GM18861 (cell line): ENCODE results near the gene SORCS1.
A peak's percentile ranks its signal among the peaks of the same experiment; 100 is the strongest.

Experiments used
- ATAC-seq: cut with Tn5 transposase; IDR thresholded peaks from one replicate; pipeline ENCODE4 v1.9.1; 2021; ENCODE audit not compliant: unreplicated experiment

SORCS1 gene

GRCh38 chr10:106826716-106827115 is 337.8 kb downstream of the SORCS1 start:
- no peak for ATAC-seq

GRCh38 chr10:106825576-106826364 is 338.7 kb downstream of the SORCS1 start:
- ATAC-seq = no peak

DNA sequence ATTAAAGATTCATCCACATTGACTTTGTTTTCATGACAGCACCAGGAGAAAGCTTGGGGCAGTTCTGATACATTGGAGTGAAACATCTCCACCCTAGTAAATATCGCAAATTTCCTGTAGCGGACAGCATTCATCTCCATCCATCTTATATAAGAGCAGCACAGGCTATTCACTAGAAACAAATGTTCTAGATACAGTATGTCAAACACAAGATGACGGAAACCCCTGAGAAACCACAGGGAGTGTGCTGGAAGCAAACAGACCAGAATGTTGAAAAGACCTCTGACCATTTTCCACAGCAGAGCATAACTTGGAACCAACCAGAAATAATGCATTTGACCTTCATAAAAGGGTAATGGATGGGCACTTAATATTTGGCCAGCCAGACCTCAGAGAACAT is 343.9 kb downstream of the SORCS1 start:
- no peak for ATAC-seq

DNA sequence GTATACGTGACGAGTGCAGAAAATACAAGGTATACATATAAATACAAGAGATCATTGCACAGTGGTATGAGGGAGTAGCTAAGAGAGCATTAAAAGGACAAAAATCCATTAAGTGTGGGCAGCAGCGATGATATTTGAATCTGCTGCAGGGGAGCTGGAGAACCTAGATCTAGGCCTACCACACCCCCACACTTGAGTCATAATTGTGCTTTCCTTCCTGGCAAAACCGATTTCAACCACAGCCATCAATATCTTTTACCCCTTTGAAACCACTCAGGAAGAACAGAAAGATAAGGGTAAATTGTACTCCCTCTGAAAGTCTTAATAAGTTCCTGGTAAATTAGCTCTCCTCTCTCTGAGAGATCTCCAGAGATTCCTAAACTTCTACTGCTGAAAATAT is 345.0 kb downstream of the SORCS1 start:
- no peak for ATAC-seq

DNA sequence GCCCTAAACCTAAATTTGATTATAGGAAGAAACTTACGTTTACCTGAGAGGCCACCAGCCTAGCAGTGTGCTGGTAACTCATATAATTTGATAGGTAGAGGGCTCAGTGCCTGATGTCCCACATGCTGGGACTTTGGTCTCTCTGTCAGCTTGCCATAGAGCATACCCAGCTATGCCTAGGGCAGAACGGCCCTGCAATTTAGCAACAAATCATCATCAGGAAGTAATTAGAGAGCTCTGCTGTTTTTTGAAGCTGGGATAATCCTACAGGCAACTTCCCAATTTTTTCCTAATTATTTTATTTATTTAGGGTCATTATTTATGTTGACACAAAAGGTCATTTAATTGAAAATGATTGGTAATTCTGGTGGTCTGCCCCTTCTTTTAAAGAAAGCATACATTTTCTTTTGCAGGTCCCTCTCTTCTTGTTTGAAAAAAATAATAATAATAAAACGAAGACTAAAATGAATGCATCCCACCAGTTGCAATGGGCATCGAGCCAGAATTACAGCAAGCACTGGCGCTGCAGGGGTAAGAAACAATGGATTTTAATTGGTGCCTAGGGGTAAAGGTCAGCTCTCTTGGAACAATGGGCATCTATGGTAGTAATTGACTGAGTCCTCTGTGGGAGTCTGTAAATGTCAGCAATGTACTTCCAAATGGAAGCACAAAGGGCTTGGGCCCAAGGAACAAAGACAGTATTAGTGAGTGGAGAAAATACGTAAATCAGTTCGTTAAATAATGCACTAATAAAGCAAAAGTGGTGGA is 348.0 kb downstream of the SORCS1 start:
- no peak for ATAC-seq

- peak; percentile 63 for ATAC-seq
These were observed 349.0 kb downstream of the SORCS1 start for GRCh38 chr10:106815427-106816043.

DNA sequence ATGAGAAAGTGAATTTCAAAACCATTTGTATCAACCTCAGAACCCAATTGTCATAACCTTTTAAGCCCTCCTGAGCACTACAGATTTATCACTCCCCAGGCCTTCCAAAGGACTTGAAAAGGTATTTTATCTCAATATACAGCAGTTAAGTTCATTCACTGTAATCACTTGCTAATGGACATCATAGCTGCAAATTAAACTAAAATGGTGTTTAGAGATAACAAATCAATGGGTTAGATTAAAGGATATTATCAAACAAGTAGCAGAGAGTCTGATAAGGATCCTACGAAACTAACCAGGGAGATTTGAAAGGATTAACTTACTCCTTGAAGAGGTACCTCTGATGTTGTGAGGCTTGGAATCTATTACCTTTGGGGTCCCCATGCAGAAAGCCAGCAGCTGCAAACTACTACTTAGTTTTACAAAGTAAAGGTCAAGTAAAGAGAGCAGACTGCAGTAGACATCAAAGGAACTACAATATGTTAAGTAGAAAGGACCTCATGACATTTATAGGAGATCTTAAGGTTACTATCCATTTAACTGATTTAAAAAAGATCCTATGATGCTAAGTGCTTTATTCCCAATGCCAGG is 359.4 kb downstream of the SORCS1 start:
- ATAC-seq = no peak

GRCh38 chr10:106802949-106803348 is 361.6 kb downstream of the SORCS1 start:
- no peak for ATAC-seq

DNA sequence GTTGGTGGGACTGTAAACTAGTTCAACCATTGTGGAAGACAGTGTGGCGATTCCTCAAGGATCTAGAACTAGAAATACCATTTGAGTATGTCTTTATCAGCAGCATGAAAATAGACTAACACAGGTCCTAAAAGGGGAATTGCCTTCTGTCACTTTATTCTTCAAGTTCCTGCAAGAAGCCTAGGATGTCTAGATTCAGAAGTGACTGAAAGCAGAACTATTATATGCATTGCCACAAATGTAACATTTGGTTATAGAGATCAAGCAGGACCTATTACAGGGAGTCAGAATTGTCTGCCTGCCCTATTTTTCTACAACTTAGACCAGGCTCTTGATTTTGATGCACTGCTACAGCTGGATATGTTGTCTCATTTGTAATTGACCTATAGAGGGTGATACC is 364.7 kb downstream of the SORCS1 start:
- no peak for ATAC-seq

DNA sequence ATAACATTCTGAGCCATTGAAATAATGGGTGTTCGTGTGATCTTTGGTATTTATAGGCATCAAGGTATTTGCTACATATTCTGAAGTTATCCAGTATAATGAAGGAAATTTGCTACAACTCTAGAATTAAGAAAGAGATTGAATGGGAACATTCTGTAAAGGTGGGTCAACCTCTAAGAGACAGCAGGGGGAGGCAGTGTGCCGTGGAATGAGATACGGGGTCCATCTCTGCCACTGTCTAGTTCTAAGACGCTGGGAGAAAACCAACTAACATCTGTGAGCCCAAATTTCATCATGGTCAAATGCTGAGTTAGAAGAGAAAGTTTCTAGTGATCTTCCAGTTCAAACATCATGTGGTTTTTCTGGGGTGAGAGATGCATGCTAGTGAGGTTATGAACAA is 368.9 kb downstream of the SORCS1 start:
- peak; percentile 96 for ATAC-seq

DNA sequence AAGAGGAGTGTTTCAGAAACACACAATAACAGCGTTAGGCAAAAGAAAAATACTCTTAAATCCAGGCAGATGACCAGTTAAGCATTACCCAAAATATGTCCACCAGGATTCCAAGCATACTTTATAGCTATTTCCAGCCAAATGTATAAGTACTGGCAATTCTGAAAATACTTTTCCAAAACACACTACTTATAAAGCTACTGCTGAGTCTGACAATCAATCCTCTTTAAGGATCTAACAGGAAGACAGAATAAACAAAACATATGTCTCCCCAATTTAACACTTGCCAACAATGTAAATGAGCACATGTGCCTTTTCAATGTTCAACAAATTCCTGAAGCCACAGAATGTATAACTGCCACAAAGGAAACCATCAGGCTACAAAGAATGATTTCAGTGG is 370.9 kb downstream of the SORCS1 start:
- no peak for ATAC-seq

DNA sequence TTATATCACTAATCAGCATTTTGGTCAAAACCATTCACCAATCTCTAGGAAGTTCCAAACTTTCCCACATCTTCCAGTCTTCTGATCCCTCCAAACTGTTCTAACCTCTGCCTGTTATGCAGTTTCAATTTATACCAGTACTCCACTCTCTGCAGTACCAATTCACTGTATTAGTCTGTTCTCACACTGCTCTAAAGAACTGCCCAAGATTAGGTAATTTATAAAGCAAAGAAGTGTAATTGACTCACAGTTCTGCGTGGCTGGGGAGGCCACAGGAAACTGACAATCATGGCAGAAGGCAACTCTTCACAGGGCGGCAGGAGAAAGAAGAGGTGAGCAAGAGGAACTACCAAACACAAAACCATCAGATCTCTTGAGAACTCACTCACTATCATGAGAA is 374.9 kb downstream of the SORCS1 start:
- ATAC-seq = no peak

- ATAC-seq = no peak
These were observed 375.5 kb downstream of the SORCS1 start for GRCh38 chr10:106788982-106789381.

DNA sequence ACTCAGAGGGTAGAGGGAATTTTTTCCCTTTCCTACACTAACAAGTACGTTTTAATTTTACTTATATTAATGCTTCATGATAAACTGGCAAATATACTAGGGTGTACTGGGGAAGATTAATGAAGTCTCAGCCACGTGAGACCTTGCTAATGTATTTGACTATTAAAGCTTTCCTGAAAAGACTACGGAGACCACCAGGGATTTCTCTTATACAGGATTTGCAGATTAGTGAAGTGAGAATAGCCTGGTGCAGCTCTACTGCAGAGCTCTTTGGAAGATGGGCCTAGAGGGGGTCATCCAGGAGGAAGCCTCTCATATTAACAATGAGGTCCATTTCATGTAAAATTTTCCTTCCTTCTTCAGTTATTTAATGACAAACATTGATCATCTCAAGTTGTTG is 379.0 kb downstream of the SORCS1 start:
- ATAC-seq = no peak

DNA sequence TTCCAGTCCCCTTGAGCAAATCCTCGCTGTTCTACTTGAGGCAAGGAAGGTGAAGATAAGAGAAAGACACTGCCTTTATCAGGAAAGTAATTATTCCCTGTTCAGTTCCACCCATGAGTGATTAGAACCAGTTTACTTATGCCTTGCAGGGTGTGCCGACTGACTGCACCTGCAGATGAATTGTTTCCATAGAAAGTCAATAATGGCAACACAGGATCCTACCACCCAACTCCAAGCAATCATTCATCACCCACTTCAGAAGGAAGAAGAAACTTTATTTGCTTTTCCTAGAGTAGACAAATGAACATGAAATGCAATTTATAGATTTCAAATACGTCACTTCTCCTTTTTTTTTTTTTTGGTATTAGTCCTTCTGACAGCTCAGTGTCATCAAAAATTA is 383.9 kb downstream of the SORCS1 start:
- no peak for ATAC-seq

- no peak for ATAC-seq
These were observed 386.7 kb downstream of the SORCS1 start for GRCh38 chr10:106777841-106778240.

GRCh38 chr10:106775127-106775526 is 389.4 kb downstream of the SORCS1 start:
- ATAC-seq = no peak

DNA sequence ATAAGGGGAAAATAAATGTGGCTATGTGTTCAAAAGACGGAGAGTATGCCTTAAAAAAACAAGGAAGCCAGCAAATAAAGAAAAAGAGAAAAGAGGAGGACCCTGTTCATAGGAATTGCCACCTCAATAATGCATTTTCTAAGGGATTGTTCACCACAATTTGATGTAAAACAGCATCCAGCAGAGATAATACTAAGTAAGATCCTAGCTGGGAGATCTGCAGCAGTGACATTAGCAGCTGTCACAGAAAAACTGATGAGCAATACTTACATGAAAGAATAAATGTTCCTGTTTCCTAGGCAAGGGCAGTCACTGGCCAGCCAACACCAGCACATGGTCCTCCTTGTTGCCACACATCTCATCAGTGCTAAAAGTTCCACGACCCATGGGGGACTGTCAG is 391.5 kb downstream of the SORCS1 start:
- ATAC-seq = no peak

GRCh38 chr10:106771154-106771553 is 393.4 kb downstream of the SORCS1 start:
- no peak for ATAC-seq

DNA sequence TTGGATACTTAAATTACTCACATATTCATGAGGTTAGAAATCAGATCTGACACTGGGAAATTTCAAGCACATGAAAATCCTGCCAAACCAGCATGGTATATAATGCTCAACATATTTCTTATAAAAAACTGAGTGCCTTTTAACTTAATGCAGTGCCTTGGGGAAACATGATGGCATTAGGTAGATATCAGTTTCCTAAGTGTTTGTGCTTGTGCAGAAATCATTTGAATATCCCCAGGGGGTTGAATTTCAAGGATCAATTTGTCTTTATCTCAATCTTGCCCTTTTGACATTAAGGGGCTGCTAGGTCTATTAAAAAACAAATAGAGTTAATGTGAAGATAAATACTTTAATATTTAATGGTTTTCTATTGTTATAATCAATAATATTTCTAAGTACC is 396.3 kb downstream of the SORCS1 start:
- no peak for ATAC-seq

GRCh38 chr10:106765928-106766327 is 398.6 kb downstream of the SORCS1 start:
- no peak for ATAC-seq
